HepG2 (cell line): Measurements from ENCODE around the gene SLC20A1. TPM values are rescaled to one million over a fixed set of nuclear protein-coding genes. Genes with fewer than 3 reads are reported as not detected.
A peak's percentile ranks its signal among the peaks of the same experiment; 100 is the strongest.

Experiments used
- CBX1 ChIP-seq: IDR thresholded peaks from one replicate; pipeline ENCODE4 v1.6.1; 2016; ENCODE audit warnings: antibody characterized with exemption, low read depth
- FOXK2 ChIP-seq: fragments of 450-650 bp; IDR thresholded peaks from 2 replicates; pipeline ENCODE4 v1.6.1; 2016
- FOXM1 ChIP-seq: sonication (generic); formaldehyde crosslinking; IDR thresholded peaks from 2 replicates; pipeline ENCODE4 v1.5.0; 2020; ENCODE audit warnings: missing genetic modification reagents
- GLI4 ChIP-seq: sonication (generic); formaldehyde crosslinking; IDR thresholded peaks from 2 replicates; pipeline ENCODE4 v1.5.1; 2020; ENCODE audit warnings: missing genetic modification reagents, mild to moderate bottlenecking, moderate library complexity, borderline replicate concordance
- HCFC1 ChIP-seq: fragments of 150-350 bp; IDR thresholded peaks from 2 replicates; pipeline ENCODE4 v1.6.1; 2014; ENCODE audit warnings: low read depth, low read length
- MED13 ChIP-seq: sonication (generic); formaldehyde crosslinking; IDR thresholded peaks from 2 replicates; pipeline ENCODE4 v1.5.0; 2020; ENCODE audit warnings: missing genetic modification reagents
- NCOA1 ChIP-seq: sonication (generic); formaldehyde crosslinking; IDR thresholded peaks from 2 replicates; pipeline ENCODE4 v1.9.0; 2021; ENCODE audit warnings: missing genetic modification reagents
- PATZ1 ChIP-seq: sonication (generic); formaldehyde crosslinking; IDR thresholded peaks from 2 replicates; pipeline ENCODE4 v1.4.0; 2020; ENCODE audit warnings: missing genetic modification reagents
- POLR2G ChIP-seq: fragments of 200-400 bp; formaldehyde crosslinking; IDR thresholded peaks from 2 replicates; pipeline ENCODE4 v1.6.1; 2018; ENCODE audit warnings: mild to moderate bottlenecking, low read depth, low read length, moderate library complexity
- WIZ ChIP-seq: sonication (generic); formaldehyde crosslinking; IDR thresholded peaks from 2 replicates; pipeline ENCODE4 v1.5.1; 2020; ENCODE audit warnings: mild to moderate bottlenecking, missing genetic modification reagents
- ZC3H13 ChIP-seq: sonication (generic); formaldehyde crosslinking; IDR thresholded peaks from 2 replicates; pipeline ENCODE4 v1.8.1; 2023; ENCODE audit warnings: mild to moderate bottlenecking, missing genetic modification reagents, moderate library complexity
- ZFP36L1 ChIP-seq: sonication (generic); formaldehyde crosslinking; IDR thresholded peaks from 2 replicates; pipeline ENCODE4 v1.8.0; 2022; ENCODE audit warnings: mild to moderate bottlenecking, missing genetic modification reagents, moderate library complexity
- ZNF235 ChIP-seq: sonication (generic); formaldehyde crosslinking; IDR thresholded peaks from 2 replicates; pipeline ENCODE4 v1.8.1; 2023; ENCODE audit warnings: mild to moderate bottlenecking, missing genetic modification reagents, borderline replicate concordance
- ZNF446 ChIP-seq: sonication (generic); formaldehyde crosslinking; IDR thresholded peaks from 2 replicates; pipeline ENCODE4 v1.5.0; 2020; ENCODE audit warnings: mild to moderate bottlenecking, missing genetic modification reagents
- ZNF577 ChIP-seq: sonication (generic); formaldehyde crosslinking; IDR thresholded peaks from 2 replicates; pipeline ENCODE4 v1.4.0; 2020; ENCODE audit warnings: mild to moderate bottlenecking, low read depth, missing genetic modification reagents, borderline replicate concordance
- ZNF780A ChIP-seq: sonication (generic); formaldehyde crosslinking; IDR thresholded peaks from 2 replicates; pipeline ENCODE4 v1.8.0; 2022; ENCODE audit warnings: mild to moderate bottlenecking, missing genetic modification reagents, moderate library complexity
- ZSCAN31 ChIP-seq: sonication (generic); formaldehyde crosslinking; IDR thresholded peaks from 2 replicates; pipeline ENCODE4 v1.5.0; 2020; ENCODE audit warnings: low read depth, mild to moderate bottlenecking, missing genetic modification reagents
- ZSCAN9 ChIP-seq: IDR thresholded peaks from 2 replicates; pipeline ENCODE4 v1.6.1; 2016; ENCODE audit warnings: borderline replicate concordance
- polyA plus RNA-seq, 8 experiments: library from polyadenylated mRNA; depleted of rRNA in 3 of 8; stranded (reverse) in 7 of 8; unstranded in 1 of 8; fragments of >200 nt; fragmentation: Illumina TruSeq in 4 of 8; extraction: Trizol in 4 of 8; gene quantifications; 2 replicates each; pipeline versions ENCODE4 v1.2.1 to v1.2.3, GENCODE V29; 2011 to 2016; ENCODE audit warnings: low read depth in 4 of 8, missing spikeins in 1 of 8, mixed read lengths in 1 of 8; ENCODE audit not compliant: insufficient read depth in 1 of 8
- total RNA-seq, 5 experiments: library from RNA; depleted of rRNA; stranded (reverse); fragments of >200 nt; fragmentation: Illumina TruSeq; extraction: Trizol; gene quantifications; 2 replicates each; pipeline ENCODE4 v1.2.3, GENCODE V29; 2016; ENCODE audit warnings: low read depth in 1 of 5
- TF ChIP-seq, protein P1 (sequence below): sonication (generic); formaldehyde crosslinking; IDR thresholded peaks from 2 replicates; pipeline ENCODE4 v1.4.0; 2020; ENCODE audit warnings: missing genetic modification reagents
- TF ChIP-seq, protein P2 (sequence below): sonication (generic); formaldehyde crosslinking; IDR thresholded peaks from 2 replicates; pipeline ENCODE4 v1.5.0; 2020; ENCODE audit warnings: mild to moderate bottlenecking, missing genetic modification reagents
- TF ChIP-seq, protein P3 (sequence below): sonication (generic); formaldehyde crosslinking; IDR thresholded peaks from 2 replicates; pipeline ENCODE4 v1.8.0; 2022; ENCODE audit warnings: missing genetic modification reagents, mild to moderate bottlenecking, inconsistent platforms, borderline replicate concordance
- TF ChIP-seq, protein P4 (sequence below): sonication (generic); formaldehyde crosslinking; IDR thresholded peaks from 2 replicates; pipeline ENCODE4 v1.9.0; 2022; ENCODE audit warnings: low read depth, missing genetic modification reagents

SLC20A1 gene
- total and polyA plus RNA-seq, 2 of the 13 experiments (the other 11 are each of a cell fraction or from before 2014, with no cell fraction given) = 54.0 to 85.9 TPM

DNA sequence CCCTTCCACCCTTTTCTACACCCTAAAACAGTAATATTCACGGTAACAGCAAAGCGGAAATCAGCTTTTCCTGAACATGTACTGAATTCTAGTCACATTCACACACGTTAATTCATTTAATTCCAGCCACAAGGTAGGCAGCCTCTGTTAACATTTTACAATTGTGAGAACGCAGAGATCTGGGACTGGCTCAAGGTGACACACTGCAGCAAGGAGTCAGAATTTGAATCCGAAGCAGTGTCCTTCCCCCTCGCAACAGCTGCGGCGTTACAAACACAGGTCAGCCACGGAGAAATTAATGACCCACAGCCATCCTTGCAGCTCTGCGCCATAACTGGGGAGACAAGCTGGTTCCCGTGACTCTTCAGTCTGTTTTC lies 818 bp upstream of the SLC20A1 start (continued):
- TF ChIP-seq PATZ1 (no peak), WIZ (CRISPR knock-in tag) (no peak), MED13 (CRISPR knock-in tag) (no peak), POLR2G (peak; percentile 58; the same call in 1 of the 2 replicates), FOXM1 (CRISPR knock-in tag) (no peak), ZNF446 (CRISPR knock-in tag) (0 out of 2 replicates have a peak, but pooled peaks have one; percentile 69), ZNF780A (CRISPR knock-in tag) (no peak), ZC3H13 (CRISPR knock-in tag) (peak; percentile 48; the same call in 1 of the 2 replicates), GLI4 (CRISPR knock-in tag) (peak; percentile 25; the same call in 1 of the 2 replicates), ZNF577 (no peak), HCFC1 (no peak), CBX1 (no peak), ZFP36L1 (CRISPR knock-in tag) (no peak), NCOA1 (CRISPR knock-in tag) (no peak), ZSCAN9 (CRISPR knock-in tag) (no peak), FOXK2 (no peak), ZSCAN31 (CRISPR knock-in tag) (no peak), ZNF235 (CRISPR knock-in tag) (no peak)
- TF ChIP-seq, protein P1, sequence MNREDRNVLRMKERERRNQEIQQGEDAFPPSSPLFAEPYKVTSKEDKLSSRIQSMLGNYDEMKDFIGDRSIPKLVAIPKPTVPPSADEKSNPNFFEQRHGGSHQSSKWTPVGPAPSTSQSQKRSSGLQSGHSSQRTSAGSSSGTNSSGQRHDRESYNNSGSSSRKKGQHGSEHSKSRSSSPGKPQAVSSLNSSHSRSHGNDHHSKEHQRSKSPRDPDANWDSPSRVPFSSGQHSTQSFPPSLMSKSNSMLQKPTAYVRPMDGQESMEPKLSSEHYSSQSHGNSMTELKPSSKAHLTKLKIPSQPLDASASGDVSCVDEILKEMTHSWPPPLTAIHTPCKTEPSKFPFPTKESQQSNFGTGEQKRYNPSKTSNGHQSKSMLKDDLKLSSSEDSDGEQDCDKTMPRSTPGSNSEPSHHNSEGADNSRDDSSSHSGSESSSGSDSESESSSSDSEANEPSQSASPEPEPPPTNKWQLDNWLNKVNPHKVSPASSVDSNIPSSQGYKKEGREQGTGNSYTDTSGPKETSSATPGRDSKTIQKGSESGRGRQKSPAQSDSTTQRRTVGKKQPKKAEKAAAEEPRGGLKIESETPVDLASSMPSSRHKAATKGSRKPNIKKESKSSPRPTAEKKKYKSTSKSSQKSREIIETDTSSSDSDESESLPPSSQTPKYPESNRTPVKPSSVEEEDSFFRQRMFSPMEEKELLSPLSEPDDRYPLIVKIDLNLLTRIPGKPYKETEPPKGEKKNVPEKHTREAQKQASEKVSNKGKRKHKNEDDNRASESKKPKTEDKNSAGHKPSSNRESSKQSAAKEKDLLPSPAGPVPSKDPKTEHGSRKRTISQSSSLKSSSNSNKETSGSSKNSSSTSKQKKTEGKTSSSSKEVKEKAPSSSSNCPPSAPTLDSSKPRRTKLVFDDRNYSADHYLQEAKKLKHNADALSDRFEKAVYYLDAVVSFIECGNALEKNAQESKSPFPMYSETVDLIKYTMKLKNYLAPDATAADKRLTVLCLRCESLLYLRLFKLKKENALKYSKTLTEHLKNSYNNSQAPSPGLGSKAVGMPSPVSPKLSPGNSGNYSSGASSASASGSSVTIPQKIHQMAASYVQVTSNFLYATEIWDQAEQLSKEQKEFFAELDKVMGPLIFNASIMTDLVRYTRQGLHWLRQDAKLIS (CRISPR knock-in tag) = 0 out of 2 replicates have a peak, but pooled peaks have one; percentile 9
- TF ChIP-seq, protein P2, sequence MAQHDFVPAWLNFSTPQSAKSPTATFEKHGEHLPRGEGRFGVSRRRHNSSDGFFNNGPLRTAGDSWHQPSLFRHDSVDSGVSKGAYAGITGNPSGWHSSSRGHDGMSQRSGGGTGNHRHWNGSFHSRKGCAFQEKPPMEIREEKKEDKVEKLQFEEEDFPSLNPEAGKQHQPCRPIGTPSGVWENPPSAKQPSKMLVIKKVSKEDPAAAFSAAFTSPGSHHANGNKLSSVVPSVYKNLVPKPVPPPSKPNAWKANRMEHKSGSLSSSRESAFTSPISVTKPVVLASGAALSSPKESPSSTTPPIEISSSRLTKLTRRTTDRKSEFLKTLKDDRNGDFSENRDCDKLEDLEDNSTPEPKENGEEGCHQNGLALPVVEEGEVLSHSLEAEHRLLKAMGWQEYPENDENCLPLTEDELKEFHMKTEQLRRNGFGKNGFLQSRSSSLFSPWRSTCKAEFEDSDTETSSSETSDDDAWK (CRISPR knock-in tag) = no peak
- TF ChIP-seq, protein P3, sequence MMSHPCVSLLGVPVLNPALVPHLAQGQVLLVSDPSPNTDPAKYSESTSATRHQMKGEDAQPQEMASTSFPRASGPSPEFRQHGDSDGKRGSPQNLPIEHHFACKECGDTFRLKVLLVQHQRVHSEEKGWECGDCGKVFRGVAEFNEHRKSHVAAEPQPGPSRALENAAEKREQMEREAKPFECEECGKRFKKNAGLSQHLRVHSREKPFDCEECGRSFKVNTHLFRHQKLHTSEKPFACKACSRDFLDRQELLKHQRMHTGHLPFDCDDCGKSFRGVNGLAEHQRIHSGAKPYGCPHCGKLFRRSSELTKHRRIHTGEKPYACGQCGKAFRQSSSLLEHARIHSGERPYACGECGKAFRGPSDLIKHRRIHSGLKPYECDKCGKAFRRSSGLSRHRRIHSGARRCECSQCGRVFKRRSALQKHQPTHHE (CRISPR knock-in tag) = peak; percentile 8; the same call in 1 of the 2 replicates
- TF ChIP-seq, protein P4, sequence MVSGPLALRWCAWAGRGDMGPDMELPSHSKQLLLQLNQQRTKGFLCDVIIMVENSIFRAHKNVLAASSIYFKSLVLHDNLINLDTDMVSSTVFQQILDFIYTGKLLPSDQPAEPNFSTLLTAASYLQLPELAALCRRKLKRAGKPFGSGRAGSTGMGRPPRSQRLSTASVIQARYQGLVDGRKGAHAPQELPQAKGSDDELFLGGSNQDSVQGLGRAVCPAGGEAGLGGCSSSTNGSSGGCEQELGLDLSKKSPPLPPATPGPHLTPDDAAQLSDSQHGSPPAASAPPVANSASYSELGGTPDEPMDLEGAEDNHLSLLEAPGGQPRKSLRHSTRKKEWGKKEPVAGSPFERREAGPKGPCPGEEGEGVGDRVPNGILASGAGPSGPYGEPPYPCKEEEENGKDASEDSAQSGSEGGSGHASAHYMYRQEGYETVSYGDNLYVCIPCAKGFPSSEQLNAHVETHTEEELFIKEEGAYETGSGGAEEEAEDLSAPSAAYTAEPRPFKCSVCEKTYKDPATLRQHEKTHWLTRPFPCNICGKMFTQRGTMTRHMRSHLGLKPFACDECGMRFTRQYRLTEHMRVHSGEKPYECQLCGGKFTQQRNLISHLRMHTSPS (CRISPR knock-in tag) = peak; percentile 1; the same call in 1 of the 2 replicates
